Upper lobe of right lung (tissue), 1 donor: ENCODE data around the gene KCTD14. TPM values are rescaled to one million over a fixed set of nuclear protein-coding genes. Genes with fewer than 3 reads are reported as not detected.

Experiments
- ATAC-seq: fragments of 200-7000 bp; cut with Tn5 transposase; one replicate; pipeline ENCODE4 v1.9.1; 2020; ENCODE audit warnings: mild to moderate bottlenecking, moderate library complexity
- DNase-seq: peaks from one replicate; pipeline ENCODE4 v3.0.0-alpha.2; 2020
- H3K27ac ChIP-seq: fragments of 200-600 bp; one replicate; pipeline ENCODE4 v1.8.0; 2022
- H3K27me3 ChIP-seq: fragments of 200-600 bp; one replicate; pipeline ENCODE4 v1.8.0; 2022; ENCODE audit warnings: mild to moderate bottlenecking
- H3K36me3 ChIP-seq: fragments of 200-600 bp; one replicate; pipeline ENCODE4 v1.8.0; 2022
- H3K4me1 ChIP-seq: fragments of 200-600 bp; one replicate; pipeline ENCODE4 v1.8.0; 2022
- H3K4me3 ChIP-seq: fragments of 200-600 bp; one replicate; pipeline ENCODE4 v1.8.0; 2022; ENCODE audit warnings: mild to moderate bottlenecking
- H3K9me3 ChIP-seq: fragments of 200-600 bp; one replicate; pipeline ENCODE4 v1.8.0; 2022
- intact Hi-C: fragments of 100-400 bp; cut with DNase I; formaldehyde crosslinking; loops from one replicate; pipeline ENCODE4 v1.11.0; 2022
- total RNA-seq: library from RNA; stranded (reverse); fragmentation: NEBNext Ultra II Directional; extraction: Animal tissue kit (Norgen Biotek cat#: 25700); gene quantifications from one replicate; pipeline ENCODE4 v1.2.1, GENCODE V29; 2021
- TF ChIP-seq, protein P1 (sequence below): fragments of 200-600 bp; IDR thresholded peaks from one replicate; pipeline ENCODE4 v1.8.0; 2022; ENCODE audit warnings: antibody characterized with exemption
- donor health status: DM: no; HTN: yes; CAD: no; lungs with severe emphysema.

The KCTD14 gene
- total RNA-seq, 1 donor from 2014 or later, result 13.6 TPM

GRCh38 chr11:78036313-78036712 lies 13.2 kb upstream of the KCTD14 start:
- Histone ChIP-seq H3K27me3 (no peaks in the 10 kb centered on the region), H3K4me1 (peaks cover 17% of the 10 kb centered on the region), H3K4me3 (no peak overlapping the region), H3K27ac (no peak overlapping the region), H3K36me3 (no peaks in the 10 kb centered on the region), H3K9me3 (no peaks in the 10 kb centered on the region)
- no peak for ATAC-seq
- TF ChIP-seq, protein P1, sequence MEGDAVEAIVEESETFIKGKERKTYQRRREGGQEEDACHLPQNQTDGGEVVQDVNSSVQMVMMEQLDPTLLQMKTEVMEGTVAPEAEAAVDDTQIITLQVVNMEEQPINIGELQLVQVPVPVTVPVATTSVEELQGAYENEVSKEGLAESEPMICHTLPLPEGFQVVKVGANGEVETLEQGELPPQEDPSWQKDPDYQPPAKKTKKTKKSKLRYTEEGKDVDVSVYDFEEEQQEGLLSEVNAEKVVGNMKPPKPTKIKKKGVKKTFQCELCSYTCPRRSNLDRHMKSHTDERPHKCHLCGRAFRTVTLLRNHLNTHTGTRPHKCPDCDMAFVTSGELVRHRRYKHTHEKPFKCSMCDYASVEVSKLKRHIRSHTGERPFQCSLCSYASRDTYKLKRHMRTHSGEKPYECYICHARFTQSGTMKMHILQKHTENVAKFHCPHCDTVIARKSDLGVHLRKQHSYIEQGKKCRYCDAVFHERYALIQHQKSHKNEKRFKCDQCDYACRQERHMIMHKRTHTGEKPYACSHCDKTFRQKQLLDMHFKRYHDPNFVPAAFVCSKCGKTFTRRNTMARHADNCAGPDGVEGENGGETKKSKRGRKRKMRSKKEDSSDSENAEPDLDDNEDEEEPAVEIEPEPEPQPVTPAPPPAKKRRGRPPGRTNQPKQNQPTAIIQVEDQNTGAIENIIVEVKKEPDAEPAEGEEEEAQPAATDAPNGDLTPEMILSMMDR, result no peak
- intact Hi-C loops, result no loop called here
- no peak for DNase-seq

DNA sequence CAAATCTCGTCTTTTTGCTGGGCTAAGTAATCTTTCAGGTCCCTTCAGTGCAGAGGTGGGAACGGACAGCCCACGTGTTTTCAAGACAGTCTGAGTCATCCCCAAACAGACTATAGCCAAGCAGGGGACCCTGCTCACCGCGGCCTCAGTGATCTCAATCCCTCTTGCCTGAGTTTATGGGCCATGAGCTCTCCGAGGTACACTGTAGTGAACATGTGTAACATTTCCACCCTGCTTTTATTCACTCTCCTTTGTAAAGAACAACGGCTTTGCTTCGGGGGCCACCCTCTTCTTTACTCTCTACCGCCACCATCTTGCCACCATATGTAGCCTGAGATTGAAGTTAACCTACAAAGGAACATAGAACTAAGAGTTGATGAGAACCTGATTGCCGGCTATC lies 11.5 kb upstream of the KCTD14 start:
- intact Hi-C loops, result no loop called here
- H3K27ac ChIP-seq, result no peak overlapping the region
- H3K9me3 ChIP-seq, result no peaks in the 10 kb centered on the region
- TF ChIP-seq, protein P1, result no peak
- ATAC-seq, result no peak
- H3K36me3 ChIP-seq, result no peaks in the 10 kb centered on the region
- no peaks in the 10 kb centered on the region for H3K27me3 ChIP-seq
- peaks cover 12% of the 10 kb centered on the region for H3K4me1 ChIP-seq
- DNase-seq, result no peak
- no peak overlapping the region for H3K4me3 ChIP-seq

- intact Hi-C loops, result no loop called here
Observed at GRCh38 chr11:78033040-78033439, 10.0 kb upstream of the KCTD14 start.

DNA sequence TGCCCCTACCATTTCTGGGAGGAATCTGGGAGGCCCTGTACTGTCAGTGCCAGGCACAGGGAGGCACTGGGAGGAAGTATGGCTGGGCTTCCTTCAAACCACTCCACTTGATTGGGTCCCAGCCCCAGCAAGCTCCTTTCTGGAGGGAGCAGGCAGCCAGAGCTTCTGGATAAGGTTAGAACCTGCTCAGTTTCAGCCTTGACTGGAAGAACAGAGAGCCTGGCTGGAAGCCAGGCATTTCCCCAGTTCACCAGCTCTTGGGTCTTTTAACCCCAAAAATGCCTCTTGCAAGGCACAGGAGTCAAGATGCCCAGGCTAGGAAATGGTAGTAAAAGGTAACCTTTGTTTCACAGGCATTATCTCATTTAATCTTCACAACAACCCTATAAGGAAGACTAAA lies 9.0 kb upstream of the KCTD14 start:
- Histone ChIP-seq H3K27me3 (no peaks in the 10 kb centered on the region), H3K27ac (no peak overlapping the region), H3K4me3 (no peak overlapping the region), H3K4me1 (peaks cover 8% of the 10 kb centered on the region), H3K9me3 (no peaks in the 10 kb centered on the region), H3K36me3 (no peaks in the 10 kb centered on the region)
- intact Hi-C loops, result no loop called here
- TF ChIP-seq, protein P1, result no peak
- ATAC-seq (no peak), DNase-seq (no peak)

More at GRCh38 chr11:78033040-78033439, 10.0 kb upstream of the KCTD14 start:
- Histone ChIP-seq H3K4me3 (no peak overlapping the region), H3K27ac (no peak overlapping the region), H3K36me3 (no peaks in the 10 kb centered on the region), H3K9me3 (no peaks in the 10 kb centered on the region), H3K4me1 (peaks cover 8% of the 10 kb centered on the region), H3K27me3 (no peaks in the 10 kb centered on the region)
- TF ChIP-seq, protein P1, result no peak
- DNase-seq, result no peak
- ATAC-seq, result no peak

GRCh38 chr11:78031629-78032028 lies 8.6 kb upstream of the KCTD14 start:
- H3K9me3 ChIP-seq, result no peaks in the 10 kb centered on the region
- TF ChIP-seq, protein P1, result no peak

More at GRCh38 chr11:78031629-78032028, 8.6 kb upstream of the KCTD14 start:
- ATAC-seq (no peak), DNase-seq (no peak)
- Histone ChIP-seq H3K27ac (no peak overlapping the region), H3K27me3 (no peaks in the 10 kb centered on the region), H3K4me3 (no peak overlapping the region), H3K4me1 (peaks cover 8% of the 10 kb centered on the region), H3K36me3 (no peaks in the 10 kb centered on the region)
- intact Hi-C loops, result no loop called here
